OCI-LY7 (cell line): ENCODE results near the gene CEACAM6. TPM values are rescaled to one million over a fixed set of nuclear protein-coding genes. Genes with fewer than 3 reads are reported as not detected.

ENCODE experiments used
- BruUV-seq: library from RNA; stranded (reverse); fragments of 400-500 nt; replicated peaks from 2 replicates; lab custom pipeline; 2021; lab: Mats Ljungman, UMichigan
- CTCF ChIA-PET: fragments of 300-600 bp; sonication (Branson Sonifier 250); formaldehyde crosslinking; loops from one replicate; lab custom pipeline; 2022; ENCODE audit warnings: antibody characterized with exemption; ENCODE audit not compliant: unreplicated experiment; lab: Charles Lee
- POLR2A ChIA-PET: fragments of 300-600 bp; sonication (Branson Sonifier 250); formaldehyde crosslinking; loops from one replicate; lab custom pipeline; 2022; ENCODE audit warnings: antibody characterized with exemption; lab: Charles Lee
- DNase-seq: peaks from one replicate; pipeline ENCODE4 v3.0.0-alpha.2; 2015; ENCODE audit warnings: low spot score
- H2AFZ ChIP-seq: fragments of 200-600 bp; sonication (generic), shearing (Covaris generic); 2 replicates; pipeline ENCODE4 v1.6.1; 2014; ENCODE audit warnings: mild to moderate bottlenecking, antibody characterized with exemption, low read length, moderate library complexity
- H3K27ac ChIP-seq: fragments of 200-600 bp; sonication (generic); 2 replicates; pipeline ENCODE4 v1.5.1; 2014; ENCODE audit warnings: mixed run types, low read depth, mild to moderate bottlenecking, moderate library complexity, low read length, inconsistent platforms; ENCODE audit not compliant: poor library complexity, severe bottlenecking
- H3K36me3 ChIP-seq: fragments of 200-600 bp; sonication (generic); 2 replicates; pipeline ENCODE4 v1.6.1; 2014; ENCODE audit warnings: mild to moderate bottlenecking, antibody characterized with exemption, low read length, moderate library complexity, mixed read lengths; ENCODE audit not compliant: insufficient read depth
- H3K4me1 ChIP-seq: fragments of 200-600 bp; sonication (generic); 2 replicates; pipeline ENCODE4 v1.5.1; 2014; ENCODE audit warnings: mild to moderate bottlenecking, low read length; ENCODE audit not compliant: insufficient read depth, poor library complexity, severe bottlenecking
- H3K4me2 ChIP-seq: fragments of 200-600 bp; sonication (generic); 2 replicates; pipeline ENCODE4 v1.6.1; 2014; ENCODE audit warnings: mild to moderate bottlenecking, low read length
- H3K4me3 ChIP-seq: fragments of 200-600 bp; sonication (generic); 2 replicates; pipeline ENCODE4 v1.5.1; 2014; ENCODE audit warnings: mild to moderate bottlenecking, low read depth, low read length; ENCODE audit not compliant: poor library complexity, severe bottlenecking
- H3K79me2 ChIP-seq: fragments of 200-600 bp; sonication (generic); 2 replicates; pipeline ENCODE4 v1.6.1; 2016; ENCODE audit warnings: low read depth, mild to moderate bottlenecking, low read length, moderate library complexity, mixed read lengths; ENCODE audit not compliant: insufficient read depth
- H3K9me2 ChIP-seq: fragments of 200-600 bp; sonication (generic); 2 replicates; pipeline ENCODE4 v1.6.1; 2016; ENCODE audit warnings: mild to moderate bottlenecking, low read length, mixed read lengths; ENCODE audit not compliant: insufficient read depth
- H3K9me3 ChIP-seq: fragments of 200-600 bp; sonication (generic); 2 replicates; pipeline ENCODE4 v1.6.1; 2014; ENCODE audit warnings: mild to moderate bottlenecking, mixed run types, low read length, mixed read lengths
- H4K20me1 ChIP-seq: fragments of 200-600 bp; sonication (generic); 2 replicates; pipeline ENCODE4 v1.6.1; 2014; ENCODE audit warnings: mild to moderate bottlenecking, antibody characterized with exemption, low read length, moderate library complexity, mixed read lengths; ENCODE audit not compliant: insufficient read depth
- CTCF ChIP-seq: fragments of 200-600 bp; sonication (generic); conservative IDR thresholded peaks from 2 replicates; pipeline ENCODE4 v1.5.1; 2014; ENCODE audit warnings: mild to moderate bottlenecking, antibody characterized with exemption, low read length, moderate library complexity, mixed read lengths
- EZH2phosphoT487 ChIP-seq: fragments of 200-600 bp; sonication (generic); IDR thresholded peaks from 2 replicates; pipeline ENCODE4 v1.6.1; 2018; ENCODE audit warnings: low read depth, borderline replicate concordance, mild to moderate bottlenecking, mixed run types, antibody characterized with exemption, low read length, moderate library complexity, mixed read lengths
- intact Hi-C: fragments of 100-400 bp; cut with micrococcal nuclease; formaldehyde crosslinking; loops from one replicate; pipeline ENCODE4 v1.10.0; 2022; ENCODE audit not compliant: unreplicated experiment
- total RNA-seq, 2 experiments: library from RNA; depleted of rRNA in 1 of 2; stranded (reverse); fragments of >200 nt in 1 of 2; shearing (Covaris generic) in 1 of 2; gene quantifications; 2 replicates each; pipeline ENCODE4 v1.2.3, GENCODE V29; 2014 to 2022

Gene CEACAM6
- total RNA-seq, 2 experiments from 2014 or later = not detected

GRCh38 chr19:41813911-41814310 lies 58.6 kb downstream of the CEACAM6 start:
- no peaks in the 10 kb centered on the region for H3K9me3 ChIP-seq
- ChIA-PET CTCF (no interaction called here), POLR2A (no interaction called here)
- H3K4me3 ChIP-seq = no peak overlapping the region
- peaks cover 15% of the 10 kb centered on the region for H3K4me1 ChIP-seq
- no peaks in the 10 kb centered on the region for H3K36me3 ChIP-seq
- intact Hi-C loops = no loop called here
- no TSS peak for BruUV-seq
- no peak overlapping the region for H3K27ac ChIP-seq
- H2AFZ ChIP-seq = no peak overlapping the region
- H3K79me2 ChIP-seq = no peaks in the 10 kb centered on the region
- H3K9me2 ChIP-seq = no peaks in the 10 kb centered on the region
- H4K20me1 ChIP-seq = no peaks in the 10 kb centered on the region
- H3K4me2 ChIP-seq = no peak overlapping the region
- DNase-seq = no peak
- TF ChIP-seq EZH2phosphoT487 (no peak), CTCF (no peak)

- H3K9me3 ChIP-seq = no peaks in the 10 kb centered on the region
- TF ChIP-seq EZH2phosphoT487 (no peak), CTCF (no peak)
- H3K4me1 ChIP-seq = peaks cover 12% of the 10 kb centered on the region
- no peaks in the 10 kb centered on the region for H3K79me2 ChIP-seq
- no peak for DNase-seq
- no TSS peak for BruUV-seq
- H3K36me3 ChIP-seq = no peaks in the 10 kb centered on the region
- CTCF ChIA-PET = no interaction called here
- no peaks in the 10 kb centered on the region for H3K9me2 ChIP-seq
- no peaks in the 10 kb centered on the region for H4K20me1 ChIP-seq
- H3K27ac ChIP-seq = no peak overlapping the region
- POLR2A ChIA-PET = no interaction called here
- intact Hi-C loops = no loop called here
- H3K4me2 ChIP-seq = no peak overlapping the region
- no peak overlapping the region for H3K4me3 ChIP-seq
- H2AFZ ChIP-seq = no peak overlapping the region
Measured at GRCh38 chr19:41815301-41815700, 60.0 kb downstream of the CEACAM6 start.

GRCh38 chr19:41816761-41817160 lies 61.4 kb downstream of the CEACAM6 start:
- BruUV-seq = no TSS peak
- ChIA-PET POLR2A (no interaction called here), CTCF (no interaction called here)
- no peak for TF ChIP-seq CTCF
- no peak for TF ChIP-seq EZH2phosphoT487
- intact Hi-C loops = no loop called here
- Histone ChIP-seq H3K4me1 (peaks cover 5% of the 10 kb centered on the region), H3K79me2 (no peaks in the 10 kb centered on the region), H3K9me3 (no peaks in the 10 kb centered on the region), H3K4me2 (no peak overlapping the region), H3K36me3 (no peaks in the 10 kb centered on the region), H3K9me2 (no peaks in the 10 kb centered on the region), H3K27ac (no peak overlapping the region), H3K4me3 (no peak overlapping the region), H4K20me1 (no peaks in the 10 kb centered on the region), H2AFZ (no peak overlapping the region)
- no peak for DNase-seq
